Tibial nerve (tissue), 4 donors: ENCODE results near the gene FIBIN.
A peak's percentile ranks its signal among the peaks of the same experiment; 100 is the strongest.

Experiments used
- CTCF ChIP-seq, 5 experiments: fragments of 200-600 bp in 3 of 5; fragments of 450-650 bp in 2 of 5; sonication (generic) in 3 of 5; IDR thresholded peaks; one replicate each; pipeline ENCODE4 v1.5.1; 2016 to 2019; ENCODE audit warnings: antibody characterized with exemption in 5 of 5, mild to moderate bottlenecking in 3 of 5, moderate library complexity in 2 of 5
- EP300 ChIP-seq, 2 donors: sonication (generic); formaldehyde crosslinking; IDR thresholded peaks; one replicate each; pipeline ENCODE4 v1.6.1; 2017; ENCODE audit warnings: antibody characterized with exemption in 2 of 2, mild to moderate bottlenecking in 1 of 2
- POLR2A ChIP-seq, 2 donors: fragments of 450-650 bp; IDR thresholded peaks; one replicate each; pipeline ENCODE4 v1.6.1; 2017; ENCODE audit warnings: antibody characterized with exemption in 2 of 2, mild to moderate bottlenecking in 2 of 2, moderate library complexity in 2 of 2

DNA sequence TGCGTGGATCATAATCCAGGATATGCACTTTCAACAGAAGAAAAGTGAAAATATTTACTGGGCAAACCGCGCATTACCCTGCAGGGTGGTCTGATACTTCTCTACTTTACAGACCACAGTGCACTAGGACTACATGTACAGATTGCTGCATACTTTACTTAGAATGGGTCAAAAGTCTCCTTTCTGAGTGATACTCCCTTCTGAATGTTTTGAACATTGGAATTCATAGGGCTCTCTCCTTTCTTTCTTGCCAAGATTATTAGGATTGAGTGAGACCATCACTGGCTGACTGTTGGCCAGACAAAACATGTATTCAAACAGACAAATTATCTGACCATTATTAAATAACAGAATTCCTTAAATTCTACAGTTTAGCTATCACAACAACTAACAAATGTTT is 6.6 kb upstream of the FIBIN start:
- TF ChIP-seq POLR2A (IDR thresholded peaks at IDR 0.05): no peak
- no peak for TF ChIP-seq CTCF (IDR thresholded peaks at IDR 0.05)
- peak in 1 of 2 donors; percentile 51 for TF ChIP-seq EP300 (IDR thresholded peaks at IDR 0.05)
